Measurements from ENCODE around the gene TBC1D14. TPM values are rescaled to one million over a fixed set of nuclear protein-coding genes. Genes with fewer than 3 reads are reported as not detected.

Gene TBC1D14
- total and polyA plus RNA-seq, 4 donors = 12.9 to 59.7 (median 25.9) TPM

- Histone ChIP-seq H3K9me3 (ENCODE audit: control insufficient read depth, low read length) (no peaks in the 10 kb centered on the region), H3K4me1 (ENCODE audit: control insufficient read depth in 1 of 2, insufficient read depth in 2 of 2, low read length in 2 of 2) (no peaks in the 10 kb centered on the region), H3K36me3 (ENCODE audit: control insufficient read depth in 1 of 2, insufficient read depth in 2 of 2, low read length in 1 of 2) (peaks cover 0 to 2% of the 10 kb centered on the region in 2 donors), H3K27me3 (ENCODE audit: control insufficient read depth in 1 of 2, insufficient read depth in 2 of 2, low read length in 1 of 2) (no peaks in the 10 kb centered on the region), H3K27ac (ENCODE audit: low read depth in 1 of 2, low read length in 2 of 2) (no peak overlapping the region), H3K4me3 (ENCODE audit: low read length in 2 of 2) (no peak overlapping the region)
- WGBS, 2 donors = 90 to 91% methylated on average over 12 of the region's 12 CpGs
- DNase-seq (no peak), ATAC-seq (ENCODE audit: low FRiP score) (no peak)
- intact Hi-C loops (cut with DNase I) = no loop called here
These were observed 53.5 kb downstream of the TBC1D14 start for GRCh38 chr4:6963139-6963611.

DNA sequence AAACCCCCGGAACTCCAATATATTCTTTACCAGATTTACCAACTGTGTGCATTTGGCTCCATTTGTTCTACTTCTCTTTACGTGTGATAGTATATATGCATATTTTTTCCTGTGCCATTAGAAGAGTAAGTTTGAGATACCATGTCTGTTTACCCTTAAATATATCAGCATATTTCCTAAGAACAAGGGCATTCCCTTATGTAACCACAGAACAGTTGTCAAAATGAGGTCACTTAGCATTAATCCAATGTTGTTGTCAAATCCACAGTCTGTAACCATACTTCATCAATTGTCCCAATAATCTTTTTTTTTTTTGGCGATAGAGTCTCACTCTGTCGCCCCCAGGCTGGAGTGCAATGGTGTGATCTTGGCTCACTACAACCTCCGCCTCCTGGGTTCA lies 55.2 kb downstream of the TBC1D14 start:
- peaks cover 0 to 2% of the 10 kb centered on the region in 2 donors for H3K36me3 ChIP-seq (ENCODE audit: control insufficient read depth in 1 of 2, insufficient read depth in 2 of 2, low read length in 1 of 2)
- H3K9me3 ChIP-seq (ENCODE audit: control insufficient read depth, low read length) = no peaks in the 10 kb centered on the region
- ATAC-seq (ENCODE audit: low FRiP score) = no peak
- WGBS, 2 donors = 96 to 98% methylated on average over 5 of the region's 5 CpGs
- H3K4me1 ChIP-seq (ENCODE audit: control insufficient read depth in 1 of 2, insufficient read depth in 2 of 2, low read length in 2 of 2) = no peaks in the 10 kb centered on the region
- intact Hi-C loops (cut with DNase I) = no loop called here
- H3K4me3 ChIP-seq (ENCODE audit: low read length in 2 of 2) = no peak overlapping the region
- no peak for DNase-seq
- H3K27ac ChIP-seq (ENCODE audit: low read depth in 1 of 2, low read length in 2 of 2) = no peak overlapping the region
- no peaks in the 10 kb centered on the region for H3K27me3 ChIP-seq (ENCODE audit: control insufficient read depth in 1 of 2, insufficient read depth in 2 of 2, low read length in 1 of 2)

GRCh38 chr4:6965329-6965728 lies 55.7 kb downstream of the TBC1D14 start:
- no peak overlapping the region for H3K27ac ChIP-seq (ENCODE audit: low read depth in 1 of 2, low read length in 2 of 2)
- ATAC-seq (ENCODE audit: low FRiP score) = no peak
- intact Hi-C loops (cut with DNase I) = no loop called here
- H3K9me3 ChIP-seq (ENCODE audit: control insufficient read depth, low read length) = no peaks in the 10 kb centered on the region
- H3K4me1 ChIP-seq (ENCODE audit: control insufficient read depth in 1 of 2, insufficient read depth in 2 of 2, low read length in 2 of 2) = no peaks in the 10 kb centered on the region
- WGBS, 2 donors = 95 to 97% methylated on average over 3 of the region's 3 CpGs
- DNase-seq = no peak
- H3K36me3 ChIP-seq (ENCODE audit: control insufficient read depth in 1 of 2, insufficient read depth in 2 of 2, low read length in 1 of 2) = peaks cover 0 to 2% of the 10 kb centered on the region in 2 donors
- H3K27me3 ChIP-seq (ENCODE audit: control insufficient read depth in 1 of 2, insufficient read depth in 2 of 2, low read length in 1 of 2) = no peaks in the 10 kb centered on the region
- no peak overlapping the region for H3K4me3 ChIP-seq (ENCODE audit: low read length in 2 of 2)

GRCh38 chr4:6967846-6968340 lies 58.3 kb downstream of the TBC1D14 start:
- intact Hi-C loops (cut with DNase I) = no loop called here

GRCh38 chr4:6968496-6968895 lies 58.9 kb downstream of the TBC1D14 start:
- Histone ChIP-seq H3K9me3 (ENCODE audit: control insufficient read depth, low read length) (no peaks in the 10 kb centered on the region), H3K4me3 (ENCODE audit: low read length in 2 of 2) (no peak overlapping the region), H3K27ac (ENCODE audit: low read depth in 1 of 2, low read length in 2 of 2) (no peak overlapping the region), H3K27me3 (ENCODE audit: control insufficient read depth in 1 of 2, insufficient read depth in 2 of 2, low read length in 1 of 2) (no peaks in the 10 kb centered on the region), H3K4me1 (ENCODE audit: control insufficient read depth in 1 of 2, insufficient read depth in 2 of 2, low read length in 2 of 2) (no peaks in the 10 kb centered on the region), H3K36me3 (ENCODE audit: control insufficient read depth in 1 of 2, insufficient read depth in 2 of 2, low read length in 1 of 2) (peaks cover 0 to 2% of the 10 kb centered on the region in 2 donors)
- intact Hi-C loops (cut with DNase I) = no loop called here
- DNase-seq (no peak), ATAC-seq (ENCODE audit: low FRiP score) (no peak)
- 77% methylated on average over 11 of the region's 11 CpGs for WGBS, 2 donors

More at GRCh38 chr4:6967846-6968340, 58.3 kb downstream of the TBC1D14 start:
- Histone ChIP-seq H3K36me3 (ENCODE audit: control insufficient read depth in 1 of 2, insufficient read depth in 2 of 2, low read length in 1 of 2) (peaks cover 0 to 2% of the 10 kb centered on the region in 2 donors), H3K9me3 (ENCODE audit: control insufficient read depth, low read length) (no peaks in the 10 kb centered on the region), H3K27ac (ENCODE audit: low read depth in 1 of 2, low read length in 2 of 2) (no peak overlapping the region), H3K27me3 (ENCODE audit: control insufficient read depth in 1 of 2, insufficient read depth in 2 of 2, low read length in 1 of 2) (no peaks in the 10 kb centered on the region), H3K4me1 (ENCODE audit: control insufficient read depth in 1 of 2, insufficient read depth in 2 of 2, low read length in 2 of 2) (no peaks in the 10 kb centered on the region), H3K4me3 (ENCODE audit: low read length in 2 of 2) (no peak overlapping the region)
- 92 to 94% methylated on average over 15 of the region's 15 CpGs for WGBS, 2 donors
- DNase-seq = no peak
- no peak for ATAC-seq (ENCODE audit: low FRiP score)

GRCh38 chr4:6969826-6970800 lies 60.5 kb downstream of the TBC1D14 start:
- DNase-seq (no peak), ATAC-seq (ENCODE audit: low FRiP score) (no peak)
- Histone ChIP-seq H3K36me3 (ENCODE audit: control insufficient read depth in 1 of 2, insufficient read depth in 2 of 2, low read length in 1 of 2) (peaks cover 0 to 2% of the 10 kb centered on the region in 2 donors), H3K4me1 (ENCODE audit: control insufficient read depth in 1 of 2, insufficient read depth in 2 of 2, low read length in 2 of 2) (no peaks in the 10 kb centered on the region), H3K27me3 (ENCODE audit: control insufficient read depth in 1 of 2, insufficient read depth in 2 of 2, low read length in 1 of 2) (no peaks in the 10 kb centered on the region), H3K4me3 (ENCODE audit: low read length in 2 of 2) (no peak overlapping the region), H3K27ac (ENCODE audit: low read depth in 1 of 2, low read length in 2 of 2) (no peak overlapping the region), H3K9me3 (ENCODE audit: control insufficient read depth, low read length) (no peaks in the 10 kb centered on the region)
- intact Hi-C loops (cut with DNase I) = loop anchor here (5.0 kb wide), 2 partner anchors 102 to 747 kb away; no protein-coding TSS in a partner anchor
- 92 to 93% methylated on average over 18 of the region's 18 CpGs for WGBS, 2 donors

DNA sequence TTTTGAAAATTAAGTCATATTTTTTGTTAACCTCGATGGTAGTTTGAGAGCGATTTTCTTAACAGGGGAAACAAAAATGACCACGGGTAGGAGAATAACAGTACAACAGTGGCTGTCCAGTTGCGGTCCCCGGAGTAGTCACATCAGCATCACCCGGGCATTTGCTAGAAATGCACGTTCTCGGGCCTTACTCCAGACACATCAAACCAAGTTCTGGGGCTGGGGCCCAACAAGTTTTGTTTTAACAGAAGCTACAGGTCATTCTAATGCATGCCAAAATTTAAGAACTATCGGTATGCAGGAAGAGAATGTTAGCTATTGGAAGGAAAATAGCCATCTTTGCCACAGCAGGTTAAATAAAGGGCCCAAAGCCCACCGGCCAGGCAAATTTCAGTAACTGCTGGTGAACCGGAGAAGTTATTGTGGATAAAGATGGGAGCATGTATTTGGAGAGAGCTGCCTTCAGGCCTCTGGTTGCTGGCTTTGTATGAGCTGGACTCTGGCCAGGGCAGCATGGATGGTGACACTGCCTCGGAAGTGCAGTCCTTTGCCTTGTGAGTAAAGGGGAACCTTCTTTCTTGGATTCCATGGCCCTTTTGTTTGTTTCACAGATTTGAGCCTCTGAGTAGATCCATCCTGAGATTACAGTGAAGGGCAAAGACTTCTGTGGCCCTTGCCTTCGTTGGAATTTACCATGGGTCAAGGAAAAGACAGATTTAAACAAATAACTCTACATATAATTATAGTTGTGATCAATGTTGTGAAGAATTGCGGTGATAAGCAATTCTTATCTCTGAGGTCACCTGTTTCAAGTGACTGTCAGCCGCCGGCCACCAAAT lies 62.1 kb downstream of the TBC1D14 start:
- intact Hi-C loops (cut with DNase I) = loop anchor here (5.0 kb wide), 2 partner anchors 101 to 746 kb away; no protein-coding TSS in a partner anchor
- Histone ChIP-seq H3K4me1 (ENCODE audit: control insufficient read depth in 1 of 2, insufficient read depth in 2 of 2, low read length in 2 of 2) (no peaks in the 10 kb centered on the region), H3K9me3 (ENCODE audit: control insufficient read depth, low read length) (no peaks in the 10 kb centered on the region), H3K27me3 (ENCODE audit: control insufficient read depth in 1 of 2, insufficient read depth in 2 of 2, low read length in 1 of 2) (no peaks in the 10 kb centered on the region), H3K36me3 (ENCODE audit: control insufficient read depth in 1 of 2, insufficient read depth in 2 of 2, low read length in 1 of 2) (peaks cover 0 to 2% of the 10 kb centered on the region in 2 donors), H3K27ac (ENCODE audit: low read depth in 1 of 2, low read length in 2 of 2) (no peak overlapping the region), H3K4me3 (ENCODE audit: low read length in 2 of 2) (no peak overlapping the region)
- no peak for DNase-seq
- ATAC-seq (ENCODE audit: low FRiP score) = no peak
- 84 to 87% methylated on average over 16 of the region's 16 CpGs for WGBS, 2 donors

DNA sequence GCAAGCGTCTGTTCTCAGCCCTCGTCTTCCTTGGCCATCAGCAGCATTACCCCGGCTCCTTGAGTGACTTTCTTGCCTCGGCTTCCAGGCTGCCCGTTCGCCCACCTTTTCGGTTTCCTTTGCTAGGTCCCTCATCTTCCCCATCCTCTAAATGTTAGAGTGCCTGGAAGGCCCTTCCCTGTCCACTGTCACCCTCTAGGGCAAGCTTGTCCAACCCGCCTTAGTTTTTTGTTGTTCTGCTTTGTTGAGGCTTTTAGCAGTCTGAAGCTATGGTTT lies 62.7 kb downstream of the TBC1D14 start:
- H3K4me1 ChIP-seq (ENCODE audit: control insufficient read depth in 1 of 2, insufficient read depth in 2 of 2, low read length in 2 of 2) = no peaks in the 10 kb centered on the region
- 83 to 88% methylated on average over 8 of the region's 8 CpGs for WGBS, 2 donors
- H3K27ac ChIP-seq (ENCODE audit: low read depth in 1 of 2, low read length in 2 of 2) = no peak overlapping the region
- H3K27me3 ChIP-seq (ENCODE audit: control insufficient read depth in 1 of 2, insufficient read depth in 2 of 2, low read length in 1 of 2) = no peaks in the 10 kb centered on the region
- DNase-seq (no peak), ATAC-seq (ENCODE audit: low FRiP score) (no peak)
- no peak overlapping the region for H3K4me3 ChIP-seq (ENCODE audit: low read length in 2 of 2)
- intact Hi-C loops (cut with DNase I) = loop anchor here (5.0 kb wide), 2 partner anchors 100 to 745 kb away; no protein-coding TSS in a partner anchor
- H3K36me3 ChIP-seq (ENCODE audit: control insufficient read depth in 1 of 2, insufficient read depth in 2 of 2, low read length in 1 of 2) = peaks cover 0 to 2% of the 10 kb centered on the region in 2 donors
- H3K9me3 ChIP-seq (ENCODE audit: control insufficient read depth, low read length) = no peaks in the 10 kb centered on the region
